ENCODE measurements around the gene KIF26B. TPM values are rescaled to one million over a fixed set of nuclear protein-coding genes. Genes with fewer than 3 reads are reported as not detected.
A peak's percentile ranks its signal among the peaks of the same experiment; 100 is the strongest.
"Not testable (repeated sequence)": the region's sequence is repeated elsewhere in the genome, so short reads cannot be mapped to it uniquely, and the experiment has no call there.

KIF26B gene
- total and polyA plus RNA-seq, 2 donors = 0.43 to 1.6 TPM

DNA sequence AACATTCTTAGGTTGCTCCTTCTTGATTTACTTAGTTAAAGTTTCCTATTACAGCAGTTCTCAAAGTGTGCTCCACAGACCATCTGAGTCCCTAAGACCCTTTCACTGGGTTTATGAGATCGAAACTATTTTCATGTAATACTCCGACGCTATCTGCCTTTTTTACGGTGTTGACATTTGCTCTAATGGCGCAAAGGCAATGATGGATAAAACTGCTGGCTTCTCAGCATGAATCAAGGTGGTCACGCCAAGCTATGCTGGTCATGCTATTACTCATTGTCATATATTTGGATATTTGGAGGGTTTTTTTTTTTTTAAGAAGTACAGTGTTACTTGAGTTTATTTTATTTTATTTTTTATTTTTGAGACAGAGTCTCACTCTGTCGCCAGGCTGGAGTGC lies 235.1 kb downstream of the KIF26B start:
- no peak for DNase-seq (ENCODE audit: low read depth in 6 of 9, low spot score in 9 of 9)
- WGBS = 93% methylated on average over 7 of the region's 7 CpGs
- H3K36me3 ChIP-seq (ENCODE audit: control insufficient read depth in 2 of 2, insufficient read depth in 2 of 2, low read length in 1 of 2) = no peaks in the 10 kb centered on the region
- peaks cover 5 to 19% of the 10 kb centered on the region in 2 donors for H3K4me1 ChIP-seq (ENCODE audit: control insufficient read depth in 2 of 2, insufficient read depth in 2 of 2, low read length in 2 of 2)
- peaks cover 0 to 6% of the 10 kb centered on the region in 2 donors for H3K9me3 ChIP-seq (ENCODE audit: control insufficient read depth in 2 of 2, insufficient read depth in 1 of 2, low read length in 1 of 2)
- H3K27me3 ChIP-seq (ENCODE audit: control insufficient read depth in 2 of 2, insufficient read depth in 1 of 2, low read length in 1 of 2) = no peaks in the 10 kb centered on the region
- no peak overlapping the region for H3K4me3 ChIP-seq (ENCODE audit: low read length in 2 of 2)
- H3K27ac ChIP-seq (ENCODE audit: low read depth in 1 of 2, low read length in 1 of 2) = no peak overlapping the region

DNA sequence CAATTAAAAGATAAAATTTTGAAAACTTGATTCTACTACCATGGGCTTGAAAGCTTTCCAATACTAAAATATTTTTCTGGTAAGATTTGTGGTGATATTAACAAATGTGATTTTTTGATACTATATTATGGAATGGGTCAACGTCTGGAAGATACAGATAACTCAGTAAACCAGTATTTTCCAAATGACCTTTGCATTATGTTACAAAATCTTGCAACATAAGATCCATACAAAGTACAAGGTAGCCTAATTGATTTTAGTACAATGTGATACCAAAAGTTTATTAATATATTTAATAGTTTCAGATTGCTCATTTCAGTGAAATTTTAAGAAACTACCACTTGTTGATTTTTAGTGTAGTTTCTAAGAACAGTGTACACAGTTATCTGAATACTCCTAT lies 236.2 kb downstream of the KIF26B start:
- no peaks in the 10 kb centered on the region for H3K27me3 ChIP-seq (ENCODE audit: control insufficient read depth in 2 of 2, insufficient read depth in 1 of 2, low read length in 1 of 2)
- no peaks in the 10 kb centered on the region for H3K36me3 ChIP-seq (ENCODE audit: control insufficient read depth in 2 of 2, insufficient read depth in 2 of 2, low read length in 1 of 2)
- 98% methylated on average over 1 of the region's 1 CpG for WGBS
- H3K27ac ChIP-seq (ENCODE audit: low read depth in 1 of 2, low read length in 1 of 2) = no peak overlapping the region
- peaks cover 0 to 6% of the 10 kb centered on the region in 2 donors for H3K9me3 ChIP-seq (ENCODE audit: control insufficient read depth in 2 of 2, insufficient read depth in 1 of 2, low read length in 1 of 2)
- H3K4me3 ChIP-seq (ENCODE audit: low read length in 2 of 2) = no peak overlapping the region
- H3K4me1 ChIP-seq (ENCODE audit: control insufficient read depth in 2 of 2, insufficient read depth in 2 of 2, low read length in 2 of 2) = peaks cover 5 to 19% of the 10 kb centered on the region in 2 donors
- no peak for DNase-seq (ENCODE audit: low read depth in 6 of 9, low spot score in 9 of 9)

DNA sequence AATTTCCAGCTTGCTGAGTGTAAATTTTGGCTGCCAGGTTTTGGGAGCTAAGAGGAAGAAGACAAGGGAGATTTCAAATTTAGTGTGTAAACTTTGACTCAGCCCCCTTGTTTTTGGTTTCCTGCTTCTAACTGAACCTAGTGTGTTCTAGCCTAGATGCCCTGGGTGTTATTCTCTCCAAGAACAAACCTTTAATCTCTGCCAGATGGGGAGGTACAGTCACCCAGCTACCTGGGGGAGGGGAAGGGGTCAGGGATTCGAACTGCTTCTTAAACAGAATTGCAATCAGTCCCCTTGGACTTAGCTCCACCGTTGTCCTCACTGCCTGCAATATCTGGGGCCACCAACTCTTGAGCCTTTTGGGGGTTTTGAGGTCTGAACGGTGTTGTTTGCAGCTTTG lies 238.9 kb downstream of the KIF26B start:
- Histone ChIP-seq H3K4me3 (ENCODE audit: low read length in 2 of 2) (no peak overlapping the region), H3K4me1 (ENCODE audit: control insufficient read depth in 2 of 2, insufficient read depth in 2 of 2, low read length in 2 of 2) (peaks cover 5 to 15% of the 10 kb centered on the region in 2 donors), H3K9me3 (ENCODE audit: control insufficient read depth in 2 of 2, insufficient read depth in 1 of 2, low read length in 1 of 2) (peaks cover 0 to 6% of the 10 kb centered on the region in 2 donors), H3K36me3 (ENCODE audit: control insufficient read depth in 2 of 2, insufficient read depth in 2 of 2, low read length in 1 of 2) (no peaks in the 10 kb centered on the region), H3K27ac (ENCODE audit: low read depth in 1 of 2, low read length in 1 of 2) (peak overlapping the region; percentile 31 to 83), H3K27me3 (ENCODE audit: control insufficient read depth in 2 of 2, insufficient read depth in 1 of 2, low read length in 1 of 2) (no peaks in the 10 kb centered on the region)
- peak in 2 of 9 donors; percentile 24 to 50 for DNase-seq (ENCODE audit: low read depth in 6 of 9, low spot score in 9 of 9)
- 52% methylated on average over 3 of the region's 3 CpGs for WGBS

DNA sequence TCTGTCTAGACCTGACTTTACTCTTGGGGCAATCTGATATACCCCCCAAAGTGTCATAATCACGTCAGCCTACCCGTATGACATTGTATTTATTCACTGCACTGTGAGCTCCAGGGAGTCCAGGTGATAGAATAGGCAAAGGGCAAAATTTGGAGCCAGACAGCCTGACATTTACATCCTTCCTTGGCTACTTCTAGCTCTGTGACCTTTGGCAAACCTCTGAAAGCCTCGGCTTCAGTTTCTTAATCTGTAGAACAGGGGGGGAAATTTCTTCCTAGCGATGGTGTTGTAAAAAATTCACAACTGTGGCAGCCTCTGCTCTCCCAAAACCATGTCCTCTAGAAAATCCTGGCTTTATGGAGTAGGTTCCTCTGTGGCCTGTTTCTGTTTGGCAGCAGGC lies 240.9 kb downstream of the KIF26B start:
- Histone ChIP-seq H3K4me3 (ENCODE audit: low read length in 2 of 2) (no peak overlapping the region), H3K9me3 (ENCODE audit: control insufficient read depth in 2 of 2, insufficient read depth in 1 of 2, low read length in 1 of 2) (peaks cover 0 to 6% of the 10 kb centered on the region in 2 donors), H3K27ac (ENCODE audit: low read depth in 1 of 2, low read length in 1 of 2) (no peak overlapping the region), H3K4me1 (ENCODE audit: control insufficient read depth in 2 of 2, insufficient read depth in 2 of 2, low read length in 2 of 2) (peaks cover 5 to 14% of the 10 kb centered on the region in 2 donors), H3K27me3 (ENCODE audit: control insufficient read depth in 2 of 2, insufficient read depth in 1 of 2, low read length in 1 of 2) (no peaks in the 10 kb centered on the region), H3K36me3 (ENCODE audit: control insufficient read depth in 2 of 2, insufficient read depth in 2 of 2, low read length in 1 of 2) (no peaks in the 10 kb centered on the region)
- no peak for DNase-seq (ENCODE audit: low read depth in 6 of 9, low spot score in 9 of 9)
- 91% methylated on average over 4 of the region's 4 CpGs for WGBS

DNA sequence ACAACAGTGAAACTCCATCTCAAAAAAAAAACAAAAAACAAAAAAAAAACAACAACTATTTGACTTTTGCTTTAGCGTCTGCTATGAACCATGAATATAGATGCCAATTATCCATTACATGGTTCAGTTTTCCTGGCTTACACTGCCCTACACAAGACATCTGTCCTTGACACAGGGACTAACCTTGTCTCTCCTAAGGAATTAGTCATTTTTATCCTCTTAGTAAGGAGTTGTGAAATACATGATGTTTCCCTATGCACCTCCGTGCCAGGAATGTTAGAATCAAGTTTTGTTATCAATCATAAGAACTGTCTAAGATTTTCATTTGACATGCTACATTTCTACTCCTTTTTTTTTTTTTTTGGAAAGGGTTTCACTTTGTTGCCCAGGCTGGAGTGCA lies 241.8 kb downstream of the KIF26B start:
- no peak overlapping the region for H3K4me3 ChIP-seq (ENCODE audit: low read length in 2 of 2)
- no peak overlapping the region for H3K27ac ChIP-seq (ENCODE audit: low read depth in 1 of 2, low read length in 1 of 2)
- H3K9me3 ChIP-seq (ENCODE audit: control insufficient read depth in 2 of 2, insufficient read depth in 1 of 2, low read length in 1 of 2) = peaks cover 0 to 6% of the 10 kb centered on the region in 2 donors
- 97% methylated on average over 2 of the region's 2 CpGs for WGBS
- peaks cover 5 to 14% of the 10 kb centered on the region in 2 donors for H3K4me1 ChIP-seq (ENCODE audit: control insufficient read depth in 2 of 2, insufficient read depth in 2 of 2, low read length in 2 of 2)
- no peak for DNase-seq (ENCODE audit: low read depth in 6 of 9, low spot score in 9 of 9)
- no peaks in the 10 kb centered on the region for H3K36me3 ChIP-seq (ENCODE audit: control insufficient read depth in 2 of 2, insufficient read depth in 2 of 2, low read length in 1 of 2)
- H3K27me3 ChIP-seq (ENCODE audit: control insufficient read depth in 2 of 2, insufficient read depth in 1 of 2, low read length in 1 of 2) = no peaks in the 10 kb centered on the region

DNA sequence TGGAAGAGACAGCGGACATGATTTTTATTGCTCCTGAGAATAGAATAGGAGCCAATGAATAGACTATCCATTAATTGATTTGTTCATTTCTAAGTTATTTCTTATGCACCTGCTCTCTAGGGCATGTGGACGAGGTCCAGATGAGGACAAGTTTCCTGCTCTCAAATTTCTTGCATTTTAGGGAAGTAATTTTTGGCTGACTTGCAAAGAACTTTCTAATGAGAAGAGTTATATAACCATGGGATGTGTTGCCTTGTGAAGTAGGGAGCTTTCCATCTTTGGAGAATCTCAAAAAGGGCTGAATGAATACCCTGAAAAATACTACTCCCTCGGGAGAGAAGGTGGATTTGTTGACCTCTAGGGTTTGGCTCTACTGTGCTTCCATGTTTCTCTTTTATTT lies 243.0 kb downstream of the KIF26B start:
- no peaks in the 10 kb centered on the region for H3K36me3 ChIP-seq (ENCODE audit: control insufficient read depth in 2 of 2, insufficient read depth in 2 of 2, low read length in 1 of 2)
- 79% methylated on average over 3 of the region's 3 CpGs for WGBS
- peaks cover 5 to 12% of the 10 kb centered on the region in 2 donors for H3K4me1 ChIP-seq (ENCODE audit: control insufficient read depth in 2 of 2, insufficient read depth in 2 of 2, low read length in 2 of 2)
- H3K4me3 ChIP-seq (ENCODE audit: low read length in 2 of 2) = no peak overlapping the region
- DNase-seq (ENCODE audit: low read depth in 6 of 9, low spot score in 9 of 9) = no peak
- no peak overlapping the region for H3K27ac ChIP-seq (ENCODE audit: low read depth in 1 of 2, low read length in 1 of 2)
- peaks cover 0 to 2% of the 10 kb centered on the region in 2 donors for H3K9me3 ChIP-seq (ENCODE audit: control insufficient read depth in 2 of 2, insufficient read depth in 1 of 2, low read length in 1 of 2)
- H3K27me3 ChIP-seq (ENCODE audit: control insufficient read depth in 2 of 2, insufficient read depth in 1 of 2, low read length in 1 of 2) = no peaks in the 10 kb centered on the region

DNA sequence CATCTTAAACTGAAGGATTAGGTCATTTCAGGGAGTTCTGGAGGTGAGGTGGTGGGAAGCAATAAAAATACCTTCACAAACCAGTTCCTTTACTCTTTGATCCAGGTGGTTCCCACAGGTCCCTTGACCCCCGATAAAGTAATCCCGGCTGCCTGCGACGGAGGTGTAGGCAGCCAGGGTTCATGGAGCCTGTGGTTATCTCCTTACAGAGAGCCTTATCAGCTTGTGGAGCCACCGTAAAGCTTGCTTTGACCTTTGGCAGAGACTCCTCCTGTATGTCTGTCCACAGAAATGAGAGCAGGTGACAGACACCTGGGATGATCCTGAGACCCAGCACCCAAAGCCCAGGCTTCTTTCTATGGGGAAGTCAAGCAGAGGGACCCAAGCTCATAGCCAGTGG lies 243.4 kb downstream of the KIF26B start:
- Histone ChIP-seq H3K36me3 (ENCODE audit: control insufficient read depth in 2 of 2, insufficient read depth in 2 of 2, low read length in 1 of 2) (no peaks in the 10 kb centered on the region), H3K9me3 (ENCODE audit: control insufficient read depth in 2 of 2, insufficient read depth in 1 of 2, low read length in 1 of 2) (no peaks in the 10 kb centered on the region), H3K27ac (ENCODE audit: low read depth in 1 of 2, low read length in 1 of 2) (no peak overlapping the region), H3K4me1 (ENCODE audit: control insufficient read depth in 2 of 2, insufficient read depth in 2 of 2, low read length in 2 of 2) (peaks cover 5 to 12% of the 10 kb centered on the region in 2 donors), H3K27me3 (ENCODE audit: control insufficient read depth in 2 of 2, insufficient read depth in 1 of 2, low read length in 1 of 2) (no peaks in the 10 kb centered on the region), H3K4me3 (ENCODE audit: low read length in 2 of 2) (no peak overlapping the region)
- no peak for DNase-seq (ENCODE audit: low read depth in 6 of 9, low spot score in 9 of 9)
- 97% methylated on average over 5 of the region's 5 CpGs for WGBS

DNA sequence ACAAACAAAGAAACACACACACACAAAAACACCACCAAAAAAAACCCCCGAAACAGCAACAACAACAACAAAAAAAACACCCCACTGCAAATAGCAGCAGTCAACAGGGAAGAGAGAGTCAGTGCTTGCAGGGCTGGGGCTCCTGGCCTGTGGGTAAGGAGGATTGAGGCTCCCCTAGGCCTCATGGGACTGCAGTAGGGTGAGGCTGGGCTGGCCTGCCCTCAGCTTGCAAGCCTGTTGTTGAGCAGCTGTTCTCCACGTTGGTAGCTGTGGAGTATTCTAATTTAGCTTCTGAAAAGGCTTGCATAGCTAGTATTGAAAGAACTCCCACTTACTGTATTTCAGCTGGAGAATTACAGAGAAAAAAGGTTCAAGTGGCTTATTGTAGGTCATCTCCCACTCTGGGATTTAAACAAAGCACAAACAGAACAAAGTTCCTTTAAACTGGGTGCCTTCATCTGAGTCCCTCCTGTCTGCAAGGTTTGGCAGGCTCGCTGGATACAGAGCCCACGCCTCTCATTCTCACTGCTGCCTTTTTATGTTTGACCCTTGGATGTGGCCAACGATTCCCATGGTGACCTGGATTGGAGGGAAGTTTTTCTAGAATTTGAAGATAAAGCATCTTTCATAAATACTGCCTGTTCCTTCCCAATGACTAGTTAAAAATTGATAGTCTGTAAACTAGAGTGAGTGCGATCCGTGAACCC lies 247.2 kb downstream of the KIF26B start:
- no peaks in the 10 kb centered on the region for H3K4me1 ChIP-seq (ENCODE audit: control insufficient read depth in 2 of 2, insufficient read depth in 2 of 2, low read length in 2 of 2)
- 94% methylated on average over 7 of the region's 7 CpGs for WGBS
- H3K4me3 ChIP-seq (ENCODE audit: low read length in 2 of 2) = no peak overlapping the region
- no peaks in the 10 kb centered on the region for H3K27me3 ChIP-seq (ENCODE audit: control insufficient read depth in 2 of 2, insufficient read depth in 1 of 2, low read length in 1 of 2)
- DNase-seq (ENCODE audit: low read depth in 6 of 9, low spot score in 9 of 9) = no peak
- no peaks in the 10 kb centered on the region for H3K9me3 ChIP-seq (ENCODE audit: control insufficient read depth in 2 of 2, insufficient read depth in 1 of 2, low read length in 1 of 2)
- no peak overlapping the region for H3K27ac ChIP-seq (ENCODE audit: low read depth in 1 of 2, low read length in 1 of 2)
- H3K36me3 ChIP-seq (ENCODE audit: control insufficient read depth in 2 of 2, insufficient read depth in 2 of 2, low read length in 1 of 2) = no peaks in the 10 kb centered on the region

DNA sequence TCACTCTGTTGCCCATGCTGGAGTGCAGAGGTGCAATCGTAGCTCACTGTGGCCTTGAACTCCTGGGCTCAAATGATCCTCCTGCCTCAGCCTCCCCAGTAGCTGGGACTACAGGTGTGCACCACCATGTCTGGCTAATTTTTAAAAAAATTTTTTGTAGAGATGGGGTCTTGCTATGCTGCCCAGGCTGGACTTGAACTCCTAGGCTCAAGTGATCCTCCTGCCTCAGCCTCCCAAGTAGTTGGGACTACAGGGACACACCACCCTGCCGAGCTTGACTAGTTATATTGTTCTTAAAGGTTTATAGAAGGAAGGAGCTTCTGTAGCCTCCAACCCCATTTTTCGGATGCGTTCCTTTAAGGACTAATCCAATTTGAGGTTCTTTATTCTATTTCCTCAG lies 248.2 kb downstream of the KIF26B start:
- WGBS = over 99% methylated on average over 4 of the region's 4 CpGs
- DNase-seq (ENCODE audit: low read depth in 6 of 9, low spot score in 9 of 9); H3K4me3 ChIP-seq (ENCODE audit: low read length in 2 of 2): not testable (repeated sequence)

More for the DNA sequence above, 248.2 kb downstream of the KIF26B start:
- H3K36me3 ChIP-seq (ENCODE audit: control insufficient read depth in 2 of 2, insufficient read depth in 2 of 2, low read length in 1 of 2); H3K4me1 ChIP-seq (ENCODE audit: control insufficient read depth in 2 of 2, insufficient read depth in 2 of 2, low read length in 2 of 2); H3K9me3 ChIP-seq (ENCODE audit: control insufficient read depth in 2 of 2, insufficient read depth in 1 of 2, low read length in 1 of 2); H3K27ac ChIP-seq (ENCODE audit: low read depth in 1 of 2, low read length in 1 of 2); H3K27me3 ChIP-seq (ENCODE audit: control insufficient read depth in 2 of 2, insufficient read depth in 1 of 2, low read length in 1 of 2): not testable (repeated sequence)

All from thymus (tissue), 11 donors.